GM12865 (cell line): ENCODE data around the gene PITPNM3.

ENCODE experiments used
- DNase-seq: peaks from one replicate; pipeline ENCODE4 v3.0.0; 2010; ENCODE audit warnings: low read depth
- H3K4me3 ChIP-seq: 2 replicates; pipeline ENCODE4 v1.5.1; 2011; ENCODE audit warnings: mild to moderate bottlenecking, low read depth, low read length, control low read depth
- TF ChIP-seq, protein P1 (sequence below): IDR thresholded peaks from 2 replicates; pipeline ENCODE4 v1.5.1; 2011; ENCODE audit warnings: low read length, control low read depth, low read depth, inconsistent platforms; ENCODE audit not compliant: insufficient read depth; ENCODE audit errors: missing control alignments

Gene PITPNM3

DNA sequence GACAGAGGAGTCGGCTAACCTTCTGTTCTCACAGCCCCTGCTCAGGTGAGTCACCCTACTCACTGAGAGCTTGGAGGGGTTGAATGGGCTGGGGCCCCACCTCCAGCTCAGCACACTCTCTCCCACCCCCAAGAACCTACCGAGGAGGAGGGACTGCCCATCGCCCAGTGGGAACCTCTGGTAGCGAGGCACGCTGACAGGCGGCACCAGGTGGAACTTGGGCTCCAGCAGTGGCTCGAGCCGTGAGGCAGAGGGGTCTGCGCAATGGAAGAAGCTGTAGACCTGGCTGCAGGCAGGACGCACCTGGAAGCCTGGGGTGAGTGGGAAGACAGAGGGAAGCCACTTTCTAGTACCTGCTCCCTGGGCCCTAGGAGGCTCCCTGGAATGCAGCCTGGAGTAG is 83.8 kb downstream of the PITPNM3 start:
- no peak for DNase-seq
- TF ChIP-seq, protein P1, sequence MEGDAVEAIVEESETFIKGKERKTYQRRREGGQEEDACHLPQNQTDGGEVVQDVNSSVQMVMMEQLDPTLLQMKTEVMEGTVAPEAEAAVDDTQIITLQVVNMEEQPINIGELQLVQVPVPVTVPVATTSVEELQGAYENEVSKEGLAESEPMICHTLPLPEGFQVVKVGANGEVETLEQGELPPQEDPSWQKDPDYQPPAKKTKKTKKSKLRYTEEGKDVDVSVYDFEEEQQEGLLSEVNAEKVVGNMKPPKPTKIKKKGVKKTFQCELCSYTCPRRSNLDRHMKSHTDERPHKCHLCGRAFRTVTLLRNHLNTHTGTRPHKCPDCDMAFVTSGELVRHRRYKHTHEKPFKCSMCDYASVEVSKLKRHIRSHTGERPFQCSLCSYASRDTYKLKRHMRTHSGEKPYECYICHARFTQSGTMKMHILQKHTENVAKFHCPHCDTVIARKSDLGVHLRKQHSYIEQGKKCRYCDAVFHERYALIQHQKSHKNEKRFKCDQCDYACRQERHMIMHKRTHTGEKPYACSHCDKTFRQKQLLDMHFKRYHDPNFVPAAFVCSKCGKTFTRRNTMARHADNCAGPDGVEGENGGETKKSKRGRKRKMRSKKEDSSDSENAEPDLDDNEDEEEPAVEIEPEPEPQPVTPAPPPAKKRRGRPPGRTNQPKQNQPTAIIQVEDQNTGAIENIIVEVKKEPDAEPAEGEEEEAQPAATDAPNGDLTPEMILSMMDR, result no peak
- no peak overlapping the region for H3K4me3 ChIP-seq

GRCh38 chr17:6471531-6472465 is 84.6 kb downstream of the PITPNM3 start:
- no peak for DNase-seq
- no peak overlapping the region for H3K4me3 ChIP-seq
- TF ChIP-seq, protein P1, result no peak

GRCh38 chr17:6470751-6471521 is 85.4 kb downstream of the PITPNM3 start:
- H3K4me3 ChIP-seq, result no peak overlapping the region
- no peak for DNase-seq
- TF ChIP-seq, protein P1, result no peak

DNA sequence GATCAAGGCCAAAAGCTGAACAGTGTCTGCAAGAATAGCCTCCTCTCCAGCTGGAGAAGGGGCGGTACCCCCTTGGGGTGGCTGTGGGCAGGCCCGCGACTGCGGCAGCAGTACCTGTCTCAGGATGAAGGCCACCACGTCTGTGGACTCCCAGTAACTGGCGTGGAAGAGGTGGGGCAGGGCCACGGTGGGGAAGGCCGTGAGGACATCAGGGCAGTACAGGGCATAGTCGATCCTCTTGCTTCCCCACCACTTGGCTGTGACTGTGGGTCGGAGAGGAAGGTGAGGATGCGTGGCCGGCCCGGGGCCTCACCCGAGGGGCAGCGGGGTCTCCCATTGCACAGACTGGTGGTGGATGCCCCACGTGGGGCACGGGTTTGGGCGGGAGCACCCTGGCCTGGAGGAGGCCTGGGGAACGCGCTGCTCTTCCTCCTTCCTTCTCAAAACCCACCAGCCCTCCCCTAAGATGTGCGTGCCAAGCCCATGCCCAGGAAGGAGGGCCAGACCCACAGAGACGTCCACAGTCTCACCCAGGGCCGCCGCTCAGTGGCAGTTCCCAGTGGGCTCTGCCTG is 86.1 kb downstream of the PITPNM3 start:
- TF ChIP-seq, protein P1, result no peak
- no peak for DNase-seq
- H3K4me3 ChIP-seq, result no peak overlapping the region

DNA sequence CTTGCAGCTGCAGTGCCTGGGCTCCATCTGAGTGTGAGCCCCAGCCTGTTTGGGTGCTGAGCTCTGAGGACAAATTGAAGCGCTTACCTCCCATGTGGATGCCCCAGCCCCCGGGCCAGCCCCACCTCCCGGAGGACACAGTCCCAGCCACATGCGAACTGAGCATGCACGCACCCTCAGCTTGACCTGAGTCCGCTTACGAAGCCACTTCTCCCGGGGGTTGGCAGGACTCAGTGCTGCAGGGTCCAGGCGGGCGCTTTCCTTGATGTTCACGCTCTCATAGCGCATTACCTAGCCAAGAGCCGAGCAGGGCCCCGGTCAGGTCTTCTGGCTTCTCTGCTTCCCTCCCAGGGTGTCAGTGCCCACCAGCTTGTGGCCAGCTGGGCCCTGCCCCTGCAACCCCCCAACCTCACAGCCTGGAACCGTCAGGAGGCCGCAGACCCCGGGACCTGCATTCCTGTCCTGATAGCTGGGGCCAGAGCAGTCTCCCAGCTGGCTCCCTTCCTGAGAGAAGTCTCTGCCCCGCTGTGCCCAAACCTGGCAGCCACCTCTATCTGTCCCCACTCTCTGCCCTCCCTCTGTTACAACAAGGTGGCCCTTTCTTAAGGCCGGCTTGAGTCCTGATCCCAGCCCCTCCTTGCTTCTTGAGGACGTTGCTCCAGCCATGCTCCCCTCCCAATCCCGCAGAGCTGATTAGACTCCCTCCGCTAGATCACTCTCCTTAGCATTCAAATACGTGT is 88.1 kb downstream of the PITPNM3 start:
- TF ChIP-seq, protein P1, result no peak
- no peak for DNase-seq
- no peak overlapping the region for H3K4me3 ChIP-seq

DNA sequence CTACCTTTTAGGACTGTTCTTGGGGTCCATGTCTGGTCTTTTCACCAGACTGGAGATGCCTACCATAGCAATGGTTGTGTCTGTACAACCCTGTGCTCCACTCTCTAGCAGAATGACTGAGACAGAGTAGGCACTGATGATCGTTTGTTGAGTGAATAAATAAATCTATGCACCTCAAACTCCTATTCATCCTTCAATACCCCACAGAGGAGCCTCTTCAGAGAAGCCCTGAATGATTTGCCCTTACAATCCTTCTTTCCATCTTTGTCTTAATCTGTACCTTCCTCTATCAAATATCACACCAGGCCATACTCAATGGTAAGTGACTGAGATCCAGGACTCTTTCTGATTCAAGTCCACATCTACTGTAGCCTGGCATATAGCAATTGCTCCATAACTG is 88.8 kb downstream of the PITPNM3 start:
- DNase-seq, result no peak
- TF ChIP-seq, protein P1, result no peak
- no peak overlapping the region for H3K4me3 ChIP-seq
